IPS-11a (cell line): ENCODE results near the gene MAGEB17.
A peak's percentile ranks its signal among the peaks of the same experiment; 100 is the strongest.
"Not testable (repeated sequence)": the region's sequence is repeated elsewhere in the genome, so short reads cannot be mapped to it uniquely, and the experiment has no call there.

ENCODE experiments used
- H3K4me3 ChIP-seq: one replicate; pipeline ENCODE4 v1.5.1; 2013; ENCODE audit warnings: low read depth, low read length, control low read depth

Gene MAGEB17

DNA sequence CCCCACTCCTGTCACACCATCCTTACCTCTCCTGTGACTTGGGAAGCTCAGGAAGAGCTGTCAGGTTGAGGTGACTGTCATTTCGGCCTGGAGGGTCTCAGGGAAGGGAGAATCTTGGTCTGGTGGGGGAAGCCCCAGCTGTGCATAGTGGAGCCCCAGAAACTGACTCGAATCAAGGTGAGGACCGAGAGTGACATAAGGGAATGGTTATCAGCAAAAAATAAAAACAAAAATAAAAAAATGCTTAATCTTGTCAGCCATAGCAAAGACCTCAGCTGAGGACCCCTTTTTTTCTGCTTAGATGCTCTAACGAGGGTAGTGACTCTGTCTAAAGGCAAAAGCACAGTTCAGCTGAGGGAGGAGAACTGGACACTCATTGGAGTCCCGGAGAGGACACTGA is at the start of gene MAGEB17:
TSS of gene MAGEB17 (plus strand) at position 301 of the 400 bp plus-strand sequence. CDS start 2,902 bp downstream, outside the sequence.
- no peak within 1 kb of the TSS for H3K4me3 ChIP-seq

GRCh38 chrX:16119353-16120220 is 47.7 kb upstream of the MAGEB17 start:
- H3K4me3 ChIP-seq = no peak overlapping the region

DNA sequence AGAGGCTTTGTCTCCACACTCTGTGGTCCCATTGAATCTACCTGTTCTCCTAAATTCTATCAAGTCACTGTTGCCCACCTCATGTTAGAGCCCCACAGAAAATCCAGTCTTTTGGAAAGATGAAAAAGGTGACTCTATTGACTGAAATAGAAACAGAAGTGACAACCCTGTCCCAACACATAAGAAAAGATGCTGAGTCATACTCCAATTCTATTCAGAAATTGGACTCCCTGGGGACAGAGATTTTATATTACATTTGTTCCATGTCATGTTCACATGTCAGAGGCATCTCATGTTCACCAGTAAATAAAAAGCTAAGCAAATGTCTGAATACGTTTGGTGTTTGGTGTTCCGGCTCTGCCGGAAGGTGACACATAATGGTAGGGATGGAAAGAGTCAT is 46.9 kb upstream of the MAGEB17 start:
- H3K4me3 ChIP-seq = no peak overlapping the region

DNA sequence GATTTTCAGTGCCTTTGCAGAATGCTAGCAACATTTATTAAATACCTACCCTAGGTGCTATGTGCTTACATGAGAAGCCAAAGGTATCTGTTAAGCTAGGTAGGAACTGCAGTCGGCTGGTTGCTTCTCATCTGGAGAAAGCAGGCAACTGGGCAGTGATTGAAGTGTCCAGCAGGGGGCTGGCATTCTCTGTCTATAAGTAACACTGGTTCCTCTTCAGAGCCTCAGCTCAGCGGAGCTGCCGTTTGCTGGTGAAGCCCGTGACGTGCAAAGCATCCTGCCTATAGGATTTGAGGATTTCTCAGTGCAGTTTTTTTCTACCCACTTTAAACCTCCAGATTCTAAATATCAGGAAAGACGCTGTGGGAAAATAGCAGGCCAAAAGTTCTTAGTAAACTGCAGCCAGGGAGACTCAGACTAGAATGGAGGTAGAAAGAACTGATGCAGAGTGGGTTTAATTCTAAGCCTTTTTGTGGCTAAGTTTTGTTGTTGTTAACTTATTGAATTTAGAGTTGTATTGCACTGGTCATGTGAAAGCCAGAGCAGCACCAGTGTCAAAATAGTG is 44.0 kb upstream of the MAGEB17 start, which contains the start of gene GRPR:
TSS of gene GRPR (plus strand) at position 344 of the 565 bp plus-strand sequence. CDS start 389 bp downstream, outside the sequence.
- H3K4me3 ChIP-seq = peak within 1 kb of the TSS; percentile 69

GRCh38 chrX:16124201-16124600 is 43.1 kb upstream of the MAGEB17 start:
- peak overlapping the region; percentile 69 for H3K4me3 ChIP-seq

GRCh38 chrX:16125520-16126149 is 41.6 kb upstream of the MAGEB17 start:
- peak overlapping the region; percentile 69 for H3K4me3 ChIP-seq

DNA sequence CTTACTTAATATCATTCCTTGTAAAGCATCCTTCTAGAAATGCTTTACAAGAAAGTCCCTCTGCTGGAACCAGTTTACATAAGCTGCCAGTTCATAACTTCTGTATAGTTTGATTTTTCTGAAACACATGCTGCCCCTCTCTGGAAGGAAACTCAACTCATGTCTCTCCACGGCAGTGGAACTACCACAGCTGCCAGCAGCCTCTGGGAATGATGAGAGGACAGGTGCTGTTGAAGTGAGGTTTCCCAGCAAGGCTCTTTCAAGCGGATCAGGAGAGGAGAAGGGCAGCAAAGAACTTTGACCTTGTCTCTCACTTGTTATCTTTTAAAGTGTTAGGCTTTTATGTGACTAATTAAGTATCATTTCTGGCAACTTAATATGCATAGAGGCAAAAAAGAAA is 36.6 kb upstream of the MAGEB17 start:
- no peak overlapping the region for H3K4me3 ChIP-seq

DNA sequence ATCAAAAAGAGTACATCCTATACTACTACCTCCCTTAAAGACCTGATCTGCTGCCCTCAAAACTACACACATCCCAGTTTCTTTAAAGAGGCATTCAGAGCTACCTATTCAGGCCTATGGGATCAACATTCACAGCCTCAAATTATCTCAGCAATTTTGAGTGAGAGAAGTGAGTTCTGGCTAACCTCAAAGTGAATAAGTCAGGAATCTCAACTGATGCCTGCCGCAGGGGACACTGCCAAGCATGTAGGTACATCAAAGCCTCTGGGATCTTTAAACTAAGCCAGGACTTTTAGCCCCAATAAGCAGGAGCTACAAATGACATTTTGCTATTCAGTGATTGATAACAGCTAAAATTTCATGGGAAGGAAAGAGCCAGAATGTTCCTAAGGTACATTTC is 32.3 kb upstream of the MAGEB17 start:
- H3K4me3 ChIP-seq = no peak overlapping the region

DNA sequence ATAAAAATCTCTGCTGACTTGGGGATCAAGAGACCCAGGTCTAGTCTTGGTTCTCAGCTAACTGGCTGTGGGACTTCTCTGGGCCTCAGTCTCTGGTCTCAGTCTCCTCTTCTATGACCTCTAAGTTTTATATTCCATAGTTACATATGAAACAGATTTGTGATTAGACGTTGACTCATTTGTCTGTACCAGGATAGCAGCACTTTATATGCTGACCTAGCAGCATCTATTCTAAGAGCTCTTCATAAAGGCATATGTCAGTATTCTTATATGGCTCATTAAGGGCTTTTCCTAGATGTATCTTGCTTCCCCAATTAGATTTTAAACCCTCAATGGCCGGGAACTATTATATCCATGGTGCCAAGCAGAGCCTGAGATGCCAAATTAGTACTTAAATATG is 31.2 kb upstream of the MAGEB17 start:
- no peak overlapping the region for H3K4me3 ChIP-seq

DNA sequence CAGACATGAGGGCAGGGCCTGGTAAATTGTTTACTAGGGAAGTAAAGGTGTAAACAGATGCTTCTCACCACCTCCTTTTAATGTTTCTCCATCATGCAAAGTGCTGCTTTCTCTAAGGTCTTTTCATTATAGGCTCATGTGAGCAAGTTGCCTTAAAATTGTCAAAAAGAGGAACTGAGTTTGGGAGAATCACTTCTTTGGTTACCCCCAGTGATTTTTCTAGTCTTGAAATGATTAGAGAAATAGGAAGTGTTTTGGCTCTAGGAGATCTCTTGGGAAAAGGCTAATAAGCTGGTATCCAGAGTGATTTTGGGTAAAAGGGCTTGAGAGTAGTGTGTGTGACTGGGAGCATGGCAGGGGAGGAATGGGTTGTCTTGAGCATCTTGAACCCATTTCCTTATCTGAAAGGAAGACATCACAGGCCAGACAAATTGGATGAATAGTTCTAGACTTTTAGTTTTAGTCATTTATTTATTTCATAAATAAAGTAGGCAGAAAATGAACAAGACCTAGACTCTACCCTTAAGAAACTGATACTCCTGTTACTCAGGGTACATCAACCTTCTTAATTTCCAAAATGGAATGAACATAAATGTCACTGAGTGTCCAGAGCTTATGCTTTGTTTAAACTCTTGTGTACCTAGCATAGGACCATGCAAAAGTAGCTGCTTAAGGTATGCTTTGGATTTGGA is 29.7 kb upstream of the MAGEB17 start:
- H3K4me3 ChIP-seq = no peak overlapping the region

DNA sequence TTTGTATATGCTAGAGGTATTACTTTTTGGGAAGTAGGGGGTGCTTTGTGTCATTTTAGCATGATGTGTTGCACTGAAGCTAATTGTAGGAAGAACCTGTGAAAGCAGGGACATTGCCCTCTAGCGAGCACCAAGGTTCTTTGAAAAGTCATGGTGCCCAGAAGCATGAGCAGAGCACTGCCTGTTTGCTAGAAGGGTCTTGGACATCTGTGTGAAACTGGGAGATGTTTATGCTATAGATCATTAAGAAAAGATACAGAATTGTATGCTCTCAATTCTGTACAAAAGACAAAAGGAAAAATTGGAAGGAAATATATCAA is 29.2 kb upstream of the MAGEB17 start:
- H3K4me3 ChIP-seq = no peak overlapping the region

DNA sequence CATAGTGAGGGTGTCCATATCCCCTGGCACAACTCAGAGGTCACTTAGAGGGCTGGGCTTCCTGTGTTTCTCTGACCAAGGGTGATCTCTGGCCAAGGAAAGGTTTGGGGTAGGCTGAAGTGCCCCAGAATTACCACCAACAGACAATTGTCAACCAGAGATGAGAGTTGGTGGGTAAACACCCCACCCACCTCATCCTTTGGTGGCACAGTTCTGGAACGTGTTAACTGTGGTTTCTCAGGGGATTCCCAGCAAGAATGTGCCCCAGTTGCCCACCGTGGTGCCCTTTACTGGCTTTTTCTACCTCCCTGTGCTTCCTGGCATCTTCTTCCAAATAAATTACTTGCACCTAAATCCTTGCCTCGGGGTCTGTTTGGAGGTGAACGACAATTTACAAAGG is 26.8 kb upstream of the MAGEB17 start:
- no peak overlapping the region for H3K4me3 ChIP-seq

- no peak overlapping the region for H3K4me3 ChIP-seq
These were observed 26.3 kb upstream of the MAGEB17 start for GRCh38 chrX:16140983-16141382.

GRCh38 chrX:16141422-16142245 is 25.6 kb upstream of the MAGEB17 start:
- H3K4me3 ChIP-seq = no peak overlapping the region

DNA sequence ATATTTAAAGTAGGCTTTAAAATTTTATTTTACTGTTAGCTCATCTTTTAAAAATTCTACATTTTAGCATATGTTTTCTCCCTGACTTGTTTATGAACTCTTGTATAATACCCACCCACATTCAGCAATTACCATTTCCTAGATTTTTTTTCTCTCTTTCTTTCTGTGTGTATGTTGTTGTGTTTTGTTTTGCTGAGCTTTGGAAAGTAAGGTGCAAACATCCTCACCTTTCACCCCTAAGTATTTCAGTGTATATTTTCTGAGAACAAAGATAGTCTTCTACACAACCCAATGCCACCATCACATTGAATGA is 25.1 kb upstream of the MAGEB17 start:
- no peak overlapping the region for H3K4me3 ChIP-seq

DNA sequence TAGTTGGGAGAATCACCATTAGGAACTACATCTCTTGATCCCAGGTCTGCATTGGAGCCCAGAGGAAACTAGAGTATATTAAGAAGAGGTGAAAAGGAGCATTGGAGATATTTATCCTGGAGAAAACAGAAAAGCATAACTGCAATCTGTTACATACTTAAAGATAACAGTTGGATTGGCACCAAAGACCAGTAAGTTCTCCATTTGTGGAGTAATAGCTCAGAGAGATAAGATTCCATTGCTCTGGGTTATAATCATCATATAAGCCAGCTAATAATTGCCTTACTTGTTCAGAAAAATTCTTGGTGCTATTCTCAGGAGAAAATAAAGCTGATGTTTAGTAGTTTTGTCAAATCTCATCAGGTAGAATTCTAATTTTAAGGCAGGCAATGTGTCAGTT is 23.3 kb upstream of the MAGEB17 start:
- H3K4me3 ChIP-seq = no peak overlapping the region

GRCh38 chrX:16144420-16144819 is 22.9 kb upstream of the MAGEB17 start:
- H3K4me3 ChIP-seq = no peak overlapping the region

DNA sequence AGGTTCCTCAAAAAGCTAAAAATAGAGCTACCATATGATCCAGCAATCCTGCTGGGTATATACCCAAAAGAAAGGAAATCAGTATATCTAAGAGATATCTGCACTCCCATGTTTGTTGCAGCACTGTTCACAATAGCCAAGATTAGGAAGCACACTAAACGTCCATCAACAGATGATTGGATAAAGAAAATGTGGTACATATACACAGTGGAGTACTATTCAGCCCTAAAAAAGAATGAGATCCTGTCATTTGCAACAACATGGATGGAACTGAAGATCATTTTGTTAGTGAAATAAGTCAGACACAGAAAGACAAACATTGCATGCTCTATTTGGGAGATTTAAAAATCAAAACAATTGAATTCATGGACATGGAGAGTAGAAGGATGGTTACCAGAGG is 22.2 kb upstream of the MAGEB17 start:
- H3K4me3 ChIP-seq = not testable (repeated sequence)

GRCh38 chrX:16145656-16146055 is 21.6 kb upstream of the MAGEB17 start:
- H3K4me3 ChIP-seq = no peak overlapping the region

DNA sequence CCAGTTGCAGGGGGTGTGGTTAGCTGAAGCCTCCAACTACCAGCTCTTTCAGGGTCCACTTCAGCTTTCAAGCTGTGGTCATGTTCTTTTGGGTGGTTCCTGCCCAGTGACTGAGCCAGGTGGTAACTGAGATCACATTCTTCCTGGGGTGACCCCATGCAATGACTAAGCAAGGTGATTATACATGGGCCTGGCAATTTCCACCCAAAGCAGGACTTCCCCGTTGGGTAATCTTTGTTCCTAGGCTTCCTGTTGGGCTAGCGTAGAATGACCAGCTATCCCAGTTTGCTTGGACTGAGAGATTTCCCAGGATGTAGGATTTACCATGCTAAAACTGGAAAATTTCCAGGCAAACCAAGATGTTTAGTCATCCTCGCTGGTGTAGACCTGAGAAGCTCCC is 18.4 kb upstream of the MAGEB17 start:
- no peak overlapping the region for H3K4me3 ChIP-seq

- H3K4me3 ChIP-seq = no peak overlapping the region
These were observed 11.6 kb upstream of the MAGEB17 start for GRCh38 chrX:16155581-16156096.
